Endodermal cell (in vitro differentiated cells): ENCODE data around the gene XCL2. TPM values are rescaled to one million over a fixed set of nuclear protein-coding genes. Genes with fewer than 3 reads are reported as not detected.

Experiments used
- DNase-seq: peaks from one replicate; pipeline ENCODE4 v3.0.0-alpha.2; 2017
- H3K27ac ChIP-seq: 2 replicates; pipeline ENCODE4 v1.5.1; 2013; ENCODE audit warnings: mild to moderate bottlenecking, low read depth, low read length, moderate library complexity
- H3K27me3 ChIP-seq: 2 replicates; pipeline ENCODE4 v1.6.1; 2013; ENCODE audit warnings: mild to moderate bottlenecking, low read length, moderate library complexity; ENCODE audit not compliant: insufficient read depth, control insufficient read depth, poor library complexity, severe bottlenecking
- H3K36me3 ChIP-seq: 2 replicates; pipeline ENCODE4 v1.7.0; 2013; ENCODE audit warnings: mild to moderate bottlenecking, low read length, moderate library complexity; ENCODE audit not compliant: control insufficient read depth, insufficient read depth
- H3K4me1 ChIP-seq: one replicate; pipeline ENCODE4 v1.7.0; 2013; ENCODE audit warnings: low read length; ENCODE audit not compliant: control insufficient read depth, insufficient read depth
- H3K4me3 ChIP-seq: 2 replicates; pipeline ENCODE4 v1.5.1; 2013; ENCODE audit warnings: mild to moderate bottlenecking, low read length, moderate library complexity
- H3K9ac ChIP-seq: 2 replicates; pipeline ENCODE4 v1.6.1; 2013; ENCODE audit warnings: mild to moderate bottlenecking, low read length, moderate library complexity; ENCODE audit not compliant: poor library complexity, severe bottlenecking; ENCODE audit errors: extremely low read depth
- H3K9me3 ChIP-seq: 2 replicates; pipeline ENCODE4 v1.6.1; 2013; ENCODE audit warnings: mild to moderate bottlenecking, low read length, moderate library complexity; ENCODE audit not compliant: control insufficient read depth
- H3K27ac Mint-ChIP-seq: 2 replicates; pipeline ENCODE4 v1.8.0; 2020; ENCODE audit warnings: mixed read lengths
- H3K27me3 Mint-ChIP-seq: 2 replicates; pipeline ENCODE4 v1.8.0; 2021; ENCODE audit warnings: mild to moderate bottlenecking, mixed read lengths; ENCODE audit not compliant: insufficient read depth
- H3K36me3 Mint-ChIP-seq: 2 replicates; pipeline ENCODE4 v1.8.0; 2020; ENCODE audit warnings: low read depth, mixed read lengths
- H3K4me1 Mint-ChIP-seq: 2 replicates; pipeline ENCODE4 v1.8.0; 2020; ENCODE audit warnings: mixed read lengths
- H3K4me3 Mint-ChIP-seq: 2 replicates; pipeline ENCODE4 v1.8.0; 2020; ENCODE audit warnings: mild to moderate bottlenecking, moderate library complexity, mixed read lengths
- H3K9me3 Mint-ChIP-seq: 2 replicates; pipeline ENCODE4 v1.8.0; 2020; ENCODE audit warnings: mild to moderate bottlenecking, mixed read lengths
- WGBS, 2 experiments: methylation state at CpG; one replicate each; pipeline versions ENCODE4 v1.1.5 to v1.1.7; 2013; ENCODE audit warnings: missing lambda C conversion rate in 2 of 2, mixed read lengths in 1 of 2; ENCODE audit not compliant: insufficient coverage in 1 of 2, insufficient read length in 1 of 2; 5-methylcytosine and 5-hydroxymethylcytosine counted together
- total RNA-seq, 2 donors: library from RNA; stranded (reverse); fragmentation: NEBNext Ultra II Directional in 1 of 2; extraction: Animal tissue kit (Norgen Biotek cat#: 25700) in 1 of 2; gene quantifications; 2 replicates in 1 of 2; 3 replicates in 1 of 2; pipeline ENCODE4 v1.2.1, GENCODE V29; 2021
- TF ChIP-seq, protein P1 (sequence below): fragments of 200-600 bp; sonication (generic); conservative IDR thresholded peaks from 2 replicates; pipeline ENCODE4 v1.5.0; 2021; ENCODE audit warnings: antibody characterized with exemption, mild to moderate bottlenecking

Gene XCL2
- total RNA-seq, 2 donors from 2014 or later = not detected

DNA sequence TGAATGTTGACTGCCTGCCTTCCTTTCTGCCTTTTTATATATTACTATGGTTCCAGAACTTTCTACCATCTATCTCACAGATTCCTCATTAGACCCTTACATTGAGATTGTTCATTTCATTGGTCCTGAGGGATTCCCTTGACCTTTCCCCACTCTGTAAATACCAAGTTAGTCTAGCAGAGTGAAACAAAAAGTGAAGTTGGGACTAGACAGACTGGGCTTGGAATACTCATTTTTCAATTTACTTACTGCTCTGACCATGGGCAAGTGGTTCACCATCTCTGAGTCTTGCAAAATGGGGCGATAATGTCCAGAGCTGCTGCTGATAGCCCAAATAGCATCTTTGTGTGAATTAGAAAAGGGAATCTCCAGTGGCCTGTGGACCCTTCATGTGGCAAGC lies 38.8 kb downstream of the XCL2 start:
- H3K4me1 ChIP-seq = no peaks in the 10 kb centered on the region

DNA sequence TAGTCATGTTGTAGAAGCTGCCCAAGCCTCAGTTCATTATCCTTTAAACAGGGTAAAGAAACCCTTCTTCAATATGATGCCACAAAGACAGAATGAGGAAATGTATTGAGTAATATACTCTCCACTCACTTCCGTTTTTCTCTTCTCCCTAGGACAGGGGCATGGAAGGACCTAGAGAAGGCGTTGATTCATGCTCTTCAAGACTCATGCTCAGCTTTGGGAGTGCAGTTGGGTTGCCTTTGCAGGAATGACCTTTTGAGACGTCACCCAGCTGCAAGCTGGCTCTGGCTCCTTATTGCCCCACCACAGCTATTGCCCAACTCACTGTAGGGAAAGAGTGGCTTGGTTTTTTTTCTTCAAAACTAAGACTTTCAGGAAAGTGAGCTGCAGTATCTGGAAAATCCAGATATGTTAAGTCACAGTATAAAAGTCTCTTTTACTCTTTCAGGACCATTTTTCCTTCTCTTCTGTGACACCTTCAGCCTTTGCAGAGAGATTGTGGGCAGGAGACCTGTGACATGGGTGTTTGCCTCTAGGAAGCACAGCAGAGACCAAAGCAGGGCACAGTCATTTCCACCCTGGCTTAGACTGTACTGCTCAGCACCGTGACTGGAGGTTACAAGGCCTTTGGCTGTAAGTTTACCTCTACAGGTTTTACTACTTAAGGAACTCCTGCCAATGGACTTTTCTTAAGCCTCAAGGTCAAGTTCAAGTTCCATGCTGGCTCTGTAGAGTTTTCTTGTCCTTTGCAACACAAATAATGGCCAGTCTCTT lies 39.5 kb downstream of the XCL2 start:
- Mint-ChIP-seq H3K27me3 (no peaks in the 10 kb centered on the region), H3K27ac (no peak overlapping the region), H3K36me3 (no peaks in the 10 kb centered on the region), H3K9me3 (no peaks in the 10 kb centered on the region), H3K4me3 (no peak overlapping the region), H3K4me1 (no peaks in the 10 kb centered on the region)
- Histone ChIP-seq H3K36me3 (no peaks in the 10 kb centered on the region), H3K9me3 (no peaks in the 10 kb centered on the region), H3K27ac (no peak overlapping the region), H3K27me3 (peaks cover 10% of the 10 kb centered on the region), H3K4me3 (no peak overlapping the region), H3K9ac (no peak overlapping the region), H3K4me1 (no peaks in the 10 kb centered on the region)
- no peak for DNase-seq
- 91 to 100% methylated on average over 1 to 4 of the region's 4 CpGs for WGBS, 2 experiments
- TF ChIP-seq, protein P1, sequence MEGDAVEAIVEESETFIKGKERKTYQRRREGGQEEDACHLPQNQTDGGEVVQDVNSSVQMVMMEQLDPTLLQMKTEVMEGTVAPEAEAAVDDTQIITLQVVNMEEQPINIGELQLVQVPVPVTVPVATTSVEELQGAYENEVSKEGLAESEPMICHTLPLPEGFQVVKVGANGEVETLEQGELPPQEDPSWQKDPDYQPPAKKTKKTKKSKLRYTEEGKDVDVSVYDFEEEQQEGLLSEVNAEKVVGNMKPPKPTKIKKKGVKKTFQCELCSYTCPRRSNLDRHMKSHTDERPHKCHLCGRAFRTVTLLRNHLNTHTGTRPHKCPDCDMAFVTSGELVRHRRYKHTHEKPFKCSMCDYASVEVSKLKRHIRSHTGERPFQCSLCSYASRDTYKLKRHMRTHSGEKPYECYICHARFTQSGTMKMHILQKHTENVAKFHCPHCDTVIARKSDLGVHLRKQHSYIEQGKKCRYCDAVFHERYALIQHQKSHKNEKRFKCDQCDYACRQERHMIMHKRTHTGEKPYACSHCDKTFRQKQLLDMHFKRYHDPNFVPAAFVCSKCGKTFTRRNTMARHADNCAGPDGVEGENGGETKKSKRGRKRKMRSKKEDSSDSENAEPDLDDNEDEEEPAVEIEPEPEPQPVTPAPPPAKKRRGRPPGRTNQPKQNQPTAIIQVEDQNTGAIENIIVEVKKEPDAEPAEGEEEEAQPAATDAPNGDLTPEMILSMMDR = no peak

More for the DNA sequence above, 38.8 kb downstream of the XCL2 start:
- Mint-ChIP-seq H3K27me3 (no peaks in the 10 kb centered on the region), H3K36me3 (no peaks in the 10 kb centered on the region), H3K27ac (no peak overlapping the region), H3K4me3 (no peak overlapping the region), H3K9me3 (no peaks in the 10 kb centered on the region), H3K4me1 (no peaks in the 10 kb centered on the region)
- TF ChIP-seq, protein P1 = no peak
- Histone ChIP-seq H3K9me3 (no peaks in the 10 kb centered on the region), H3K9ac (no peak overlapping the region), H3K4me3 (no peak overlapping the region), H3K36me3 (no peaks in the 10 kb centered on the region), H3K27me3 (peaks cover 10% of the 10 kb centered on the region), H3K27ac (no peak overlapping the region)
- no peak for DNase-seq
- 93 to 100% methylated on average over 1 of the region's 1 CpG for WGBS, 2 experiments

DNA sequence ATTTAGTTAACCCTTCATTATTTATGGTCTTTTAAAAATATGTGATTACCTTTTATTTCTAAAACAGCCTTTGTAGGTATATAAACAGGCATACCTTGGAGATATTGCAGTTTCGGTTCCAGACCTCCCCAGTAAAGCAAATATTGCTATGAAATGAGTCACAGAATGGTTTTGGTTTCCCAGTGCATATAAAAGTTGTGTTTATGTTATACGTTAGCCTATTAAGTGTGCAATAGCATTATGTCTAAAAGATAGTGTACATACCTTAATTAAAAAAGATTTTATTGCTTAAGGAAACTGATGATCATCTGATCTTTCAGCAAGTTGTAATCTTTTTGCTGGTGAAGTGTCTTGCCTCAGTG lies 44.1 kb downstream of the XCL2 start:
- Mint-ChIP-seq H3K27me3 (no peaks in the 10 kb centered on the region), H3K4me3 (no peak overlapping the region), H3K4me1 (peaks cover 18% of the 10 kb centered on the region), H3K9me3 (no peaks in the 10 kb centered on the region), H3K36me3 (no peaks in the 10 kb centered on the region), H3K27ac (no peak overlapping the region)
- WGBS, 2 experiments = 95% methylated on average over 2 of the region's 2 CpGs; no CpG with 5 or more reads in 1 of the 2 experiments
- TF ChIP-seq, protein P1 = no peak
- Histone ChIP-seq H3K9ac (no peak overlapping the region), H3K4me1 (no peaks in the 10 kb centered on the region), H3K9me3 (no peaks in the 10 kb centered on the region), H3K4me3 (no peak overlapping the region), H3K27me3 (no peaks in the 10 kb centered on the region), H3K36me3 (no peaks in the 10 kb centered on the region), H3K27ac (no peak overlapping the region)
- DNase-seq = no peak
